ENCODE results near the gene F8.

Gene F8

DNA sequence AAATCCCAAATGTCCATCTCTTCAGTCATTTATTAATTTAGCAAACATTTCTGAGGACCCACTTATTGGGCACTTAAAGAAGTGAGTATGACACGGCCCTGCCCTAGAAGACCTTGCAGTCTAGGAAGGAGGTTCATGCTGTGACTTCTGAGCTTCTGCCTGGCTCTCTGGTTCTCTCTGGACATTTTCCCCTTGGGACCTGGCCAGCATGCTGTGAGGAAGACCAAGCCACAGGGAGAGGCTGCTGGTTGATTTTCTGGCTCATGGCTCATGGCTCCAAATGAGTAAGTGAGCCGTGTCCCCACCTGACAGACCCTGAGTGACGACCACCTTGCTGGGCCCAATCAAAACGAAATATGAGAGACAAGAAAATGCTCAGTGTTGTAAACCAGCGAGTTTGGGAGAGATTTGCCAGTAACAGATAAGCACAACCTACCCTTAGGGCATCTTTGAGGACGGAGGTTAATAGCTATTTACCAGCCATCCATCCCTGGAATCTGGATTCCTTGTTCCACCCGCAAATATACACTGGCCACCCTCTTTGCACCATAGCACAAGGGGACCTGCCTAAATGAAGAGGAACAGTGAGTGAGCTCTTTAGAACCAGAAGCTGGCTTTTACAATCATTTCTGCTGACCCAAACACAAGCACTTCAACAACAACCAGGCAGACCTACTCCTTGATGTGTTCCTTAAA lies 218.1 kb downstream of the F8 start:
- H3K4me1 ChIP-seq (ENCODE audit: insufficient read depth, low read length), result peaks cover 1% of the 10 kb centered on the region; the same call in 1 of the 2 replicates
- no peaks in the 10 kb centered on the region for H3K36me3 ChIP-seq (ENCODE audit: insufficient read depth, low read depth, low read length)
- no peak overlapping the region for H3K27ac ChIP-seq (ENCODE audit: low read length)
- peaks cover 61% of the 10 kb centered on the region for H3K27me3 ChIP-seq (ENCODE audit: insufficient read depth, low read length)
- no peaks in the 10 kb centered on the region for H3K9me3 ChIP-seq (ENCODE audit: insufficient read depth, low read depth, low read length)
- no peak overlapping the region; the same call in 1 of the 2 replicates for H3K9ac ChIP-seq (ENCODE audit: low read depth, low read length)
- peak overlapping the region; percentile 55 for H3K4me3 ChIP-seq (ENCODE audit: low read length)

DNA sequence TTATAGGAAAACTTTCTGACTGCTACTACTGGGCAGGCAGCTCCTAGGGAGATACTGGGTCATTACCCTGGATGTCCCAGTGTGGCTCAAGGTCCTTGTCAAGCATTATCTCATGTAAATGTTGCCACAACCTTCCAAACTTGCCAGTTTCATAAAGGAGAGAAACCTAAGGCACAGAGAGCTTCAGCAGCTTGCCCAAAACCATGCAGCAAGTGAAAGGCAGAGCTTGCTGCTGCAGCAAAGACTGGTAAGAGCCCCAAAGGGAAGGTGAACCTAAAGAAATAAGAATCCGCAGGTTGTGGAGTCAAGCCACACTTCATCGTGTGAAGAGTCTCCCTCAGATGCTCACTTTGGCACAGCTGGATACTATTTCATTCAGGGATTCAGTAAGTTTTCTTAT lies 219.6 kb downstream of the F8 start:
- Histone ChIP-seq H3K27ac (ENCODE audit: low read length) (no peak overlapping the region), H3K36me3 (ENCODE audit: insufficient read depth, low read depth, low read length) (no peaks in the 10 kb centered on the region), H3K4me1 (ENCODE audit: insufficient read depth, low read length) (peaks cover 4% of the 10 kb centered on the region; the same call in 1 of the 2 replicates), H3K9me3 (ENCODE audit: insufficient read depth, low read depth, low read length) (no peaks in the 10 kb centered on the region), H3K27me3 (ENCODE audit: insufficient read depth, low read length) (peaks cover 72% of the 10 kb centered on the region), H3K4me3 (ENCODE audit: low read length) (no peak overlapping the region), H3K9ac (ENCODE audit: low read depth, low read length) (no peak overlapping the region)

DNA sequence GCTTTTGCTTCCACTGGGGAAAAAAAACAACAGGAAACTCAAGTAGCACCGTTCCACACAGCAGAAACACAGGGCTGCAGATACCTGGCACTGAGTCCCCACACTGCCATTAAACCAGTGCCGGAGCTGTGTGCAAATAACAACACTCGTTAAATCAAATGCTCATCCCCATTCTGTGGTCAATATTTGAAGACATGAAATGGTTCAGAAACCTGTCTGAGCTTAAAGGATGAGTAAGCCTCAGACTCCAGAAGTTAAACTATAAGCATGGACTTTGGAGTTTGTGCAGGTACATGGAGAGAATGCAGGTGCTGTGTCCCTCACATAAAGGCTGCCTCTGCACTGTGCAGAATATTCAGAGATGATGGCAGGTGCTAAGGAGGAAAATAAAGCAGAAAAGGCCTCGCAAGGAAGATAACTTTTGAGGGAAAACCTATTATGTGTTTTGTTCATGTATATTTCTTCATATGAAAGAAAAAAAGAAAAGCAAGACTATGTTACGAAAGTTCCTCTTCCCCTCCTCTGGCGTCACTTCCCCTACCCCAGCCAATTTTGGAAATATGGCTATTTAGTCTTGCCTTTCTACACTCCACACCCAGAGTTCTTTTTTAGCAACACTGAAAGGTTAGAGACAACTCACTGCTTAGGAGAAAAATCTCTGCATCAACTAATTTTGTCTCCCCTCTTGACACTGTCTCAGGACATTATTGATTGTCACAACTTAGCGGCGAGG lies 221.9 kb downstream of the F8 start:
- H3K27ac ChIP-seq (ENCODE audit: low read length), result no peak overlapping the region
- no peaks in the 10 kb centered on the region for H3K9me3 ChIP-seq (ENCODE audit: insufficient read depth, low read depth, low read length)
- H3K4me1 ChIP-seq (ENCODE audit: insufficient read depth, low read length), result peaks cover 4% of the 10 kb centered on the region; the same call in 1 of the 2 replicates
- no peak overlapping the region for H3K4me3 ChIP-seq (ENCODE audit: low read length)
- no peak overlapping the region for H3K9ac ChIP-seq (ENCODE audit: low read depth, low read length)
- H3K27me3 ChIP-seq (ENCODE audit: insufficient read depth, low read length), result peaks cover 81% of the 10 kb centered on the region
- no peaks in the 10 kb centered on the region for H3K36me3 ChIP-seq (ENCODE audit: insufficient read depth, low read depth, low read length)

DNA sequence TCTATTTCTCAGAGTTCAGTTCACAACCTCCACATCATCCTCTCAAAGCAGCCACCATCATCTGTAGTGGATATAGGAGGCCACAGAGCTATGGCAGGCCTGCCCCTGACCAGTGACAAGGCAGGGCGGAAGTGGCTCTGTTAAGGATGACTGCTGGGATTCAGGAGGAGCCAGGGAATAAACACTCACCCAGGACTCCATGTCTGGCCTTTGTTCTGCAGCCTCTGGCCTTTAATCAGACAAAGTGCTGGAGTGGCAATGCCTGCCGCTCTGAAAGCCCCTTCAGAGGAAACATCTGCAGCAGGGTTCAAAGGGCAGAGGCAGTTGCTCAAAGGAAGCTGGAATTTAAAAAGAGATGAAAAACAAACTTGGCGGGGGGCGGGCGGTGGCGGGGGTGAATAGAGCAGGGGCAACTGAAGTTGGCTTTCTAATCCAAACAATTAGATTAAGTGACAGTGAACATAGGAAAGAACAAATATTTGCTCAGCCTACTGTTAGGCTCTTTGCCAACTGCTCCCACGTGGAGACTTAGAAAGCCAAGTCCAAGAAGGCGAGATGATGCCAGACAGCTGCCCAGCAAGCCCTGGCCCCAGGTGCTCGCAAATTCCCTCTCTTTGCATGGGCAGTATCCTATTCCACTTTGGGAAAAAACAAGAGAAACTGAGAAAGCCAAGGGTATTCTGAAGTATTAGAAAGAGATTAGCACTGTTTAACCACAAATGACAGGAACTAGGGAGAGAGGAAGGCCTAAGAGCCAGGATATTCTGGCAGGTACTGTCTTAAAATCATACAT lies 222.8 kb downstream of the F8 start:
- H3K4me3 ChIP-seq (ENCODE audit: low read length), result no peak overlapping the region
- H3K4me1 ChIP-seq (ENCODE audit: insufficient read depth, low read length), result peaks cover 4% of the 10 kb centered on the region; the same call in 1 of the 2 replicates

DNA sequence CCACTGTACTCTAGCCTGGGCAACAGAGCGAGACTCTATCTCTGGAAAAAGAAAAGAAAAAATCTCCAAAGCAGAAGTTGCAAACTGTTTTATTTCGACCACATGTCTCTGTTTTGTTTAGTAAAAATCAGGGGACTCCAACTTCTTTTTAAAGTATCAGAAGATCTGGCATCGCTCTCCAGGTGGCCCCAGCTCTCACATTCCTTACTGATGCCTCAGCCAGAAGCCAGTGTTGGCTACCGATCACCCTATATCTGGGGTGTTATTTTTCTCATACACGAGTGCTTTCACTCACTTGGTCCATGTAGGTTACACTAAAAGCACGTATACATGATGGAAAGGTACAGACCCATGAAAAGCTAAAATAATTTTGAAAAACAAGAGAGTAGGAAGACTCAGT lies 225.5 kb downstream of the F8 start:
- H3K4me3 ChIP-seq (ENCODE audit: low read length), result no peak overlapping the region
- no peaks in the 10 kb centered on the region for H3K36me3 ChIP-seq (ENCODE audit: insufficient read depth, low read depth, low read length)
- H3K27ac ChIP-seq (ENCODE audit: low read length), result no peak overlapping the region
- H3K9me3 ChIP-seq (ENCODE audit: insufficient read depth, low read depth, low read length), result no peaks in the 10 kb centered on the region
- H3K9ac ChIP-seq (ENCODE audit: low read depth, low read length), result no peak overlapping the region
- peaks cover 48% of the 10 kb centered on the region for H3K27me3 ChIP-seq (ENCODE audit: insufficient read depth, low read length)
- peaks cover 4% of the 10 kb centered on the region; the same call in 1 of the 2 replicates for H3K4me1 ChIP-seq (ENCODE audit: insufficient read depth, low read length)

More for the DNA sequence above, 222.8 kb downstream of the F8 start:
- Histone ChIP-seq H3K9ac (ENCODE audit: low read depth, low read length) (no peak overlapping the region), H3K36me3 (ENCODE audit: insufficient read depth, low read depth, low read length) (no peaks in the 10 kb centered on the region), H3K27ac (ENCODE audit: low read length) (no peak overlapping the region), H3K9me3 (ENCODE audit: insufficient read depth, low read depth, low read length) (no peaks in the 10 kb centered on the region), H3K27me3 (ENCODE audit: insufficient read depth, low read length) (peaks cover 75% of the 10 kb centered on the region)

DNA sequence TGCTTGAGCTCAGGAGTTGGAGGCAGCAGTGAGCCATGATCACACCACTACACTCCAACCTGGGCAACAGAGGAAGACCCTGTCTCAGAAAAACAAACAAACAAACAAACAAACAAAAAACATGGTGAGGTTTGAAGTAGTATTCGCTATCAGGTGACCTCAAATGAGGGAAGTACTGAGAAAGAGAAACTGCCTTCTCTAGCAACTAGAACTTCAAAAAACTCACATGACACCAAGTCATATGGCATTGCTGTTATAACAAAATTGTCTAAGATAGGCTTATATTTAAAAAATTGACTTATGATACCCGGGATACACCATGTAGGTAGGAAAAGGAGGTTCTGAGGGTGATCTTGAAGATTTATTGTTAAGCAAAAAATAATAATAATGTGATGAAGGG lies 227.5 kb downstream of the F8 start:
- H3K4me1 ChIP-seq (ENCODE audit: insufficient read depth, low read length), result peaks cover 4% of the 10 kb centered on the region; the same call in 1 of the 2 replicates
- no peaks in the 10 kb centered on the region for H3K9me3 ChIP-seq (ENCODE audit: insufficient read depth, low read depth, low read length)
- H3K27me3 ChIP-seq (ENCODE audit: insufficient read depth, low read length), result peaks cover 28% of the 10 kb centered on the region; the same call in 1 of the 2 replicates
- H3K27ac ChIP-seq (ENCODE audit: low read length), result no peak overlapping the region
- no peaks in the 10 kb centered on the region for H3K36me3 ChIP-seq (ENCODE audit: insufficient read depth, low read depth, low read length)
- no peak overlapping the region for H3K4me3 ChIP-seq (ENCODE audit: low read length)
- H3K9ac ChIP-seq (ENCODE audit: low read depth, low read length), result no peak overlapping the region

DNA sequence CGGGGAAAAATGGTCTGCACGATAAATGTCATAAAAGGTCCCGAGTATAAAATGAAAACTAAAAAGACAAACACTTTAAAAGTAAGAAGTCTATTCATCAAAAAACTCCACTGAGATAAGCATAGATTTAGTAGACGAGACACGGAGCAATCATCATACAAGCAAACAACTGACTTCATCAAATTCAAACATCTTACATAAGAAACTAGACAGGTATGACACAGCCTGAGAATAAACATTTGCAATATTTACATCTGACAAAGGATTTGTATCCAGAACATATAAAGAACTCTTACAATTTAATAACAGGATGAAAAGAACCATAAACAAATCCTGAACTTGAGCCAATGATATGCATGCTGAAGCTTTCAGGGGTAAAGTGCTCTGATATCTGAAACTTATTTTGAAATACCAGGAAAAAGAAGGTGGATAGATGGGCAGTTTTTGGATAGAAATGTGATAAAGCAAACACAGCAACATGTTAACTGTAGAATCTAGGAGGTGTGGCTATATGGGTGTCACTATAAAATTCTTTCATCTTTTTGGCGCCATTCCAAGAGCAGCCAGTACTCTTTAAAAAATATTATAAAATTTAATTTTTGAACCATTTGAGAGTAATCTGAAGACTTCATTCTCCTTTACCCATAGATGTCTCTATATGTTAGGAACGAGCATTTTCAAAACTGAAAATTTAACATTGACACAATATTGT lies 229.3 kb downstream of the F8 start:
- Histone ChIP-seq H3K27ac (ENCODE audit: low read length) (no peak overlapping the region), H3K9ac (ENCODE audit: low read depth, low read length) (no peak overlapping the region), H3K4me3 (ENCODE audit: low read length) (no peak overlapping the region), H3K27me3 (ENCODE audit: insufficient read depth, low read length) (peaks cover 18% of the 10 kb centered on the region; the same call in 1 of the 2 replicates), H3K4me1 (ENCODE audit: insufficient read depth, low read length) (no peaks in the 10 kb centered on the region), H3K9me3 (ENCODE audit: insufficient read depth, low read depth, low read length) (no peaks in the 10 kb centered on the region), H3K36me3 (ENCODE audit: insufficient read depth, low read depth, low read length) (no peaks in the 10 kb centered on the region)

DNA sequence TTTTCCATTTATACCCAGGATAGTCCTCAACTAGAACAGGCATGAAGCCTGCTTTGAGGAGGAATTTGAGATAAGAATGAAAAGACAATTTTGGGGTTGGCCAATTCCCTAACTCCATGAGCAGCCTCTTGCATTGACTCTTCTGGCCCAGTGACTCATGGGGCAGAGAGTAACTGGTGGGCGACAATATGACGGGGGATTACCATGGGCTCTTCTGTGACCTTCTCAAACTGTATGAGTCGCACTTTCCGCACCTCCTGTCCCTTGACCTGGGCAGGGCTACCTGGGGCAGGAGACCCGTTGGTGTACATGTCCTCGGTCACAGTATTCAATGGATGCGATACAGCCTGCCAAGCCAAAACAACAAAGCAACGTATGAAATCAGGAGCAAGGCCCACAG lies 230.6 kb downstream of the F8 start:
- Histone ChIP-seq H3K9me3 (ENCODE audit: insufficient read depth, low read depth, low read length) (no peaks in the 10 kb centered on the region), H3K4me3 (ENCODE audit: low read length) (no peak overlapping the region), H3K27me3 (ENCODE audit: insufficient read depth, low read length) (peaks cover 6% of the 10 kb centered on the region; the same call in 1 of the 2 replicates), H3K36me3 (ENCODE audit: insufficient read depth, low read depth, low read length) (no peaks in the 10 kb centered on the region), H3K27ac (ENCODE audit: low read length) (no peak overlapping the region), H3K9ac (ENCODE audit: low read depth, low read length) (no peak overlapping the region), H3K4me1 (ENCODE audit: insufficient read depth, low read length) (no peaks in the 10 kb centered on the region)

DNA sequence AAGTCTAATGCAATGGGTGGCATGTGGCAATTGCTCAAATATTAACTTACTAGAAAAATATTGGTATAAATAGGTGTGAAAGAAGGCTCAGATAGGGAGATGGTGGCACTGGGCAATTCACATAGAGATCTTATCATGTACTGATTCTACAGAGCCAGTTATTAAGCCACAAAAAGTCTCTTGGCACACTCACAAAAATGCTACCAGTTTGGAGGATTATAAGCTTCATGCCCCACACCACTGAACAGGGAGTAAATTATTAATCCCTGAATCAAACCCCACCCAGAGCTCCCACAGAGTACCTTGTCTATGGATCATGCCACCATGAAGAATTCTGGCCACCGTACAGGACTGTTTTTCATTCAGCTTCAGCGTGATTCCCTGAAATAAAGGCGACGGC lies 231.1 kb downstream of the F8 start:
- no peaks in the 10 kb centered on the region for H3K4me1 ChIP-seq (ENCODE audit: insufficient read depth, low read length)
- no peaks in the 10 kb centered on the region for H3K9me3 ChIP-seq (ENCODE audit: insufficient read depth, low read depth, low read length)
- no peak overlapping the region for H3K27ac ChIP-seq (ENCODE audit: low read length)
- peaks cover 1% of the 10 kb centered on the region; the same call in 1 of the 2 replicates for H3K27me3 ChIP-seq (ENCODE audit: insufficient read depth, low read length)
- H3K9ac ChIP-seq (ENCODE audit: low read depth, low read length), result no peak overlapping the region
- no peaks in the 10 kb centered on the region for H3K36me3 ChIP-seq (ENCODE audit: insufficient read depth, low read depth, low read length)
- H3K4me3 ChIP-seq (ENCODE audit: low read length), result no peak overlapping the region

All from iPS-20b (cell line).